ENCODE measurements around the gene OTULINL.

GRCh38 chr5:14574096-14574495, 7.5 kb upstream of the OTULINL start:
- TF ChIP-seq SUZ12 (IDR thresholded peaks at IDR 0.05; ENCODE audit: extremely low read depth, insufficient read depth, insufficient read length) (no peak), ZNF274 (IDR thresholded peaks at IDR 0.05; ENCODE audit: low read depth, low read length) (no peak)
